Right atrium auricular region (tissue), 2 donors: Measurements from ENCODE around the gene YEATS4. TPM values are rescaled to one million over a fixed set of nuclear protein-coding genes. Genes with fewer than 3 reads are reported as not detected.

Experiments used
- DNase-seq: peaks from one replicate; pipeline ENCODE4 v3.0.0-alpha.2; 2019; ENCODE audit warnings: low spot score
- H3K27ac ChIP-seq, 2 donors: fragments of 200-600 bp; sonication (generic); 1 replicate in 1 of 2; 2 replicates in 1 of 2; pipeline ENCODE4 v1.5.1; 2016 to 2019
- H3K27me3 ChIP-seq, 2 donors: fragments of 200-600 bp; sonication (generic); one replicate each; pipeline versions ENCODE4 v1.5.1 to v1.6.0; 2017 to 2019
- H3K36me3 ChIP-seq: fragments of 200-600 bp; sonication (generic); one replicate; pipeline ENCODE4 v1.5.1; 2016
- H3K4me1 ChIP-seq, 2 donors: fragments of 200-600 bp; sonication (generic); one replicate each; pipeline versions ENCODE4 v1.5.1 to v1.6.0; 2017 to 2019
- H3K4me3 ChIP-seq, 2 donors: fragments of 200-600 bp; sonication (generic); 1 replicate in 1 of 2; 2 replicates in 1 of 2; pipeline ENCODE4 v1.5.1; 2017 to 2019; ENCODE audit warnings: mild to moderate bottlenecking in 1 of 2, moderate library complexity in 1 of 2
- H3K9me3 ChIP-seq, 2 donors: fragments of 200-600 bp; sonication (generic); one replicate each; pipeline ENCODE4 v1.5.1; 2019
- total RNA-seq, 2 donors: library from RNA; depleted of rRNA; stranded (reverse); fragments of >200 nt; gene quantifications; one replicate each; pipeline ENCODE4 v1.1.0, GENCODE V29; 2016
- TF ChIP-seq, protein P1 (sequence below), 2 donors: fragments of 200-600 bp; sonication (generic); IDR thresholded peaks; one replicate each; pipeline ENCODE4 v1.5.1; 2019; ENCODE audit warnings: antibody characterized with exemption in 2 of 2

The YEATS4 gene
- total RNA-seq, 2 donors from 2014 or later, result 8.5 to 12.9 TPM

DNA sequence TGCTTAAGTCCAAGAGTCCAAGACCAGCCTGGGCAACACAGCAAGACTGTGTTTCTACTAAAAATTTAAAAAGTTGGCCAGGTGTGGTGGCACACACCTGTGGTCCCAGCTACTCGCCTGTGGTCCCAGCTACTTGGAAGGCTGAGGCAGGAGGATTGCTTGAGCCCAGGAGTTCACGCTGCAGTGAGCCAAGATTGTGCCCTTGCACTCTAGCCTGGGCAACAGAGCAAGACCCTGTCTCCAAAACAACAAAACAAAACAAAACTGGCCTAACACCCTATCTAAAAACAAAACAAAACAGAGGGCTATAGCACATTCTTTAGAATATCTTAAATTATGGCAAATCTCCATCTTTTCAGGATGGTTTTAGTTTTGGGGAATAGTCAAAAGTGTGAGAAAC is 14.5 kb upstream of the YEATS4 start:
- H3K36me3 ChIP-seq, result no peaks in the 10 kb centered on the region
- H3K4me3 ChIP-seq, result no peak overlapping the region
- no peaks in the 10 kb centered on the region for H3K27me3 ChIP-seq
- H3K4me1 ChIP-seq, result no peaks in the 10 kb centered on the region
- H3K9me3 ChIP-seq, result no peaks in the 10 kb centered on the region
- H3K27ac ChIP-seq, result no peak overlapping the region
- no peak for DNase-seq
- TF ChIP-seq, protein P1, sequence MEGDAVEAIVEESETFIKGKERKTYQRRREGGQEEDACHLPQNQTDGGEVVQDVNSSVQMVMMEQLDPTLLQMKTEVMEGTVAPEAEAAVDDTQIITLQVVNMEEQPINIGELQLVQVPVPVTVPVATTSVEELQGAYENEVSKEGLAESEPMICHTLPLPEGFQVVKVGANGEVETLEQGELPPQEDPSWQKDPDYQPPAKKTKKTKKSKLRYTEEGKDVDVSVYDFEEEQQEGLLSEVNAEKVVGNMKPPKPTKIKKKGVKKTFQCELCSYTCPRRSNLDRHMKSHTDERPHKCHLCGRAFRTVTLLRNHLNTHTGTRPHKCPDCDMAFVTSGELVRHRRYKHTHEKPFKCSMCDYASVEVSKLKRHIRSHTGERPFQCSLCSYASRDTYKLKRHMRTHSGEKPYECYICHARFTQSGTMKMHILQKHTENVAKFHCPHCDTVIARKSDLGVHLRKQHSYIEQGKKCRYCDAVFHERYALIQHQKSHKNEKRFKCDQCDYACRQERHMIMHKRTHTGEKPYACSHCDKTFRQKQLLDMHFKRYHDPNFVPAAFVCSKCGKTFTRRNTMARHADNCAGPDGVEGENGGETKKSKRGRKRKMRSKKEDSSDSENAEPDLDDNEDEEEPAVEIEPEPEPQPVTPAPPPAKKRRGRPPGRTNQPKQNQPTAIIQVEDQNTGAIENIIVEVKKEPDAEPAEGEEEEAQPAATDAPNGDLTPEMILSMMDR (IDR thresholded peaks at IDR 0.05), result no peak

DNA sequence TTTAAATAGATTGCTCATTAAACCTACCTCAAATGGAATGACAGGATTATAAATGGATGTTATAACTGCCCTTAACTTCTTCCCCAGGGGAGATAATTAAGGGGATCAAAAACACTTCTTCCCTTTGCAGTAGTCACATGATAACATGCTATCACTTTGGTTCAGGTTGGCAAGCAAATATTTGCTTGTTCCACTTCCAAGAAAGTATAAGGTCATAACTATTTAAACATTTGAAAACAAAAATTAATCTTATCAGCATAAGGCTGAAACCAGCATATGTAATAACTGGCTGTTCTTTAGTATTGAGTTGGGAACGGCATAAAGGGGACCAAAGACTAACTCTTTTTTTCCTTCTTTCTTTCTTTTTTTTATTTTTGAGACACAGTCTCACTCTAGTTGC is 13.8 kb upstream of the YEATS4 start:
- TF ChIP-seq, protein P1 (IDR thresholded peaks at IDR 0.05), result no peak
- H3K9me3 ChIP-seq, result no peaks in the 10 kb centered on the region
- no peak overlapping the region for H3K4me3 ChIP-seq
- H3K4me1 ChIP-seq, result no peaks in the 10 kb centered on the region
- H3K27me3 ChIP-seq, result no peaks in the 10 kb centered on the region
- DNase-seq, result no peak
- H3K36me3 ChIP-seq, result no peaks in the 10 kb centered on the region
- no peak overlapping the region for H3K27ac ChIP-seq

- no peak within 1 kb of the TSS for H3K27ac ChIP-seq
- no peaks in the 10 kb centered on the region for H3K27me3 ChIP-seq
- H3K9me3 ChIP-seq, result no peaks in the 10 kb centered on the region
- peak within 1 kb of the TSS in 1 of 2 donors; percentile 6 for H3K4me3 ChIP-seq
- DNase-seq, result no peak
- TF ChIP-seq, protein P1 (IDR thresholded peaks at IDR 0.05), result no peak
- no peaks in the 10 kb centered on the region for H3K36me3 ChIP-seq
- H3K4me1 ChIP-seq, result no peaks in the 10 kb centered on the region
These were observed 11.2 kb upstream of the YEATS4 start, which contains the start of gene LYZ for GRCh38 chr12:69348162-69348938. LYZ (plus strand) TSS chr12:69348381; CDS start chr12:69348409, 28 bp downstream.

- no peak for DNase-seq
- no peak overlapping the region for H3K27ac ChIP-seq
- H3K9me3 ChIP-seq, result no peaks in the 10 kb centered on the region
- H3K4me1 ChIP-seq, result no peaks in the 10 kb centered on the region
- no peak overlapping the region for H3K4me3 ChIP-seq
- H3K27me3 ChIP-seq, result no peaks in the 10 kb centered on the region
- no peaks in the 10 kb centered on the region for H3K36me3 ChIP-seq
- TF ChIP-seq, protein P1 (IDR thresholded peaks at IDR 0.05), result no peak
These were observed 9.4 kb upstream of the YEATS4 start for GRCh38 chr12:69350002-69350626.

DNA sequence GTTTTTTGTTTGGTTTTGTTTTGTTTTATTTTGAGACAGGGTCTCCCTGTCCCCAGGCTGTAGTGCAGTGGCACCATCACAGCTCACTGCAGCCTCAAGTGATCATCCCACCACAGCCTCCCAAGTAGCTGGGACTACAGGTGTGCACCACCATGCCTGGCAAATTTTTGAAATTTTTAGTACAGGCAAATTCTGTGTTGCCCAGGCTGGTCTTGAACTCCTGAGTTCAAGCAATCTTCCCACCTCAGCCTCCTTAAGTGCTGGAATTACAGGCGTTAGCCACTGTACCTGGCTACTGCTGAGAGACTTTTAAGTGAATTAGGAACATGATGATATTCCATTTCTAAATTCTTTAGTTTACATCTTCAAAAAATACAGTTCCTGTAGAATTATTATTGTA is 8.8 kb upstream of the YEATS4 start:
- no peak for DNase-seq
- Histone ChIP-seq H3K4me1 (no peaks in the 10 kb centered on the region), H3K27me3 (no peaks in the 10 kb centered on the region), H3K36me3 (no peaks in the 10 kb centered on the region), H3K27ac (no peak overlapping the region), H3K9me3 (no peaks in the 10 kb centered on the region), H3K4me3 (no peak overlapping the region)
- TF ChIP-seq, protein P1 (IDR thresholded peaks at IDR 0.05), result no peak
